ENCODE results near the gene EEIG1.

EEIG1 gene

GRCh38 chr9:127959841-127960409, 20.9 kb downstream of the EEIG1 start:
- TF ChIP-seq CTCF (IDR thresholded peaks at IDR 0.05; ENCODE audit: low read depth, low read length, missing control alignments), result no peak
- no peak overlapping the region for H3K4me3 ChIP-seq (ENCODE audit: low read depth, low read length)
- DNase-seq (ENCODE audit: low read depth), result no peak

- DNase-seq (ENCODE audit: low read depth), result no peak
- H3K4me3 ChIP-seq (ENCODE audit: low read depth, low read length), result no peak overlapping the region
- TF ChIP-seq CTCF (IDR thresholded peaks at IDR 0.05; ENCODE audit: low read depth, low read length, missing control alignments), result no peak
Observed at GRCh38 chr9:127959398-127959797, 21.4 kb downstream of the EEIG1 start.

GRCh38 chr9:127958728-127959127, 22.1 kb downstream of the EEIG1 start:
- H3K4me3 ChIP-seq (ENCODE audit: low read depth, low read length), result no peak overlapping the region
- DNase-seq (ENCODE audit: low read depth), result no peak
- no peak for TF ChIP-seq CTCF (IDR thresholded peaks at IDR 0.05; ENCODE audit: low read depth, low read length, missing control alignments)

GRCh38 chr9:127955294-127956015, 25.3 kb downstream of the EEIG1 start:
- no peak overlapping the region for H3K4me3 ChIP-seq (ENCODE audit: low read depth, low read length)
- TF ChIP-seq CTCF (IDR thresholded peaks at IDR 0.05; ENCODE audit: low read depth, low read length, missing control alignments), result peak; percentile 70
- DNase-seq (ENCODE audit: low read depth), result no peak

GRCh38 chr9:127954831-127955293, 25.9 kb downstream of the EEIG1 start:
- H3K4me3 ChIP-seq (ENCODE audit: low read depth, low read length), result no peak overlapping the region
- no peak for DNase-seq (ENCODE audit: low read depth)
- TF ChIP-seq CTCF (IDR thresholded peaks at IDR 0.05; ENCODE audit: low read depth, low read length, missing control alignments), result no peak

- no peak for DNase-seq (ENCODE audit: low read depth)
- no peak overlapping the region for H3K4me3 ChIP-seq (ENCODE audit: low read depth, low read length)
- no peak for TF ChIP-seq CTCF (IDR thresholded peaks at IDR 0.05; ENCODE audit: low read depth, low read length, missing control alignments)
Observed at GRCh38 chr9:127953768-127954505, 26.9 kb downstream of the EEIG1 start.

Measured in GM12864 (cell line).